Measurements from ENCODE around the gene NSFL1C.

NSFL1C gene

DNA sequence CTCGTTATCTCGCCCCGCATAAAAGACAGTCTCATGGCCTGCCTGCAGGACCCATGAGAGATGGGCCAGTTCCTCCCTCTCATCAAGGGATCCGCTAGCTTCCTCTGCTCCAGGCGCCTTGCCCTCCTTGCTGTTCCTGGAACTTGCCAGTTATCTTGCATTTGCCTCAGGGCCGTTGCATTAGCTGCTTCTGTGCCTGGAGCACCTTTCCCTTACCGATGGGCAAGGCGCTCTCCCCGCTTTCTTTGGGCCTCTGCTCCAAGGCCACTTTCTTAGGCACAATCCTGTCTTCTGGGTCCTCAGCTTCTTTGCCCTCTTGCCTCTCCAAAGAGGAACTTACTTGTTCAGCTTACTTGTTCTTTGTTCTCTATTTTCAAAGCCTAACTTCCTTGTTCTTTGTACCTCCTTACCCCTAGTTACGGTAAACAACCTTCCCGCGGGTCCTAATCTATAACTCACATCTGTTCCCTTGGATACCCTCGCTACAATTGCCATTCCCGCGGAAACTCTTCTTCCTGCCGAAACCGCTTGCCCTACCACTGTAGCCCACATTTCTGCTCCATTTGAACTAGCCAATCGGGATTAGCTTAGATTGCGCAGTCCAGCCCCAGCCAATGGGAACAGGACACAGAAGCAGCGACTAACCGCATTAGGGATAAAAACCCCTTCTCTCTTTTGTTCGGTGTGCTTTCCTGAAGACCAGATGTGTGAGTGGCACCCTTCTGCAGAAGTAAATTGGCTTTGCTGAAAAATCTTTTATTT is 887 bp upstream of the NSFL1C start:
- no peak overlapping the region for H3K4me3 ChIP-seq (ENCODE audit: low read depth, low read length)
- no peak for TF ChIP-seq CTCF (IDR thresholded peaks at IDR 0.05; ENCODE audit: borderline replicate concordance, insufficient read depth, low read depth, low read length)

DNA sequence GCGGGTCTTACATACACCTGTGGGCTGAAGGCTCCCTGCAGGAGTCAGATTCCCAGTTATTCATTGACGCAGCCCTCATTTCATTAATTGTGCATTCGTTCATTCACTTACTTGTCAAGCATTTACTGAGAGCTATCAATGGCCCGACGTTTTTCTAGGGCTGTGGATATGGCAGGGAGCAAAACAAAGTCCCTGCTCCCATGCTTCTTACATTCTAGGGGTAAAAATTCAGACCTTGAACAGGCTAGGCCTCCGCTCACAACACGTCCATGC is 369 bp upstream of the NSFL1C start:
- H3K4me3 ChIP-seq (ENCODE audit: low read depth, low read length), result no peak overlapping the region
- no peak for TF ChIP-seq CTCF (IDR thresholded peaks at IDR 0.05; ENCODE audit: borderline replicate concordance, insufficient read depth, low read depth, low read length)

DNA sequence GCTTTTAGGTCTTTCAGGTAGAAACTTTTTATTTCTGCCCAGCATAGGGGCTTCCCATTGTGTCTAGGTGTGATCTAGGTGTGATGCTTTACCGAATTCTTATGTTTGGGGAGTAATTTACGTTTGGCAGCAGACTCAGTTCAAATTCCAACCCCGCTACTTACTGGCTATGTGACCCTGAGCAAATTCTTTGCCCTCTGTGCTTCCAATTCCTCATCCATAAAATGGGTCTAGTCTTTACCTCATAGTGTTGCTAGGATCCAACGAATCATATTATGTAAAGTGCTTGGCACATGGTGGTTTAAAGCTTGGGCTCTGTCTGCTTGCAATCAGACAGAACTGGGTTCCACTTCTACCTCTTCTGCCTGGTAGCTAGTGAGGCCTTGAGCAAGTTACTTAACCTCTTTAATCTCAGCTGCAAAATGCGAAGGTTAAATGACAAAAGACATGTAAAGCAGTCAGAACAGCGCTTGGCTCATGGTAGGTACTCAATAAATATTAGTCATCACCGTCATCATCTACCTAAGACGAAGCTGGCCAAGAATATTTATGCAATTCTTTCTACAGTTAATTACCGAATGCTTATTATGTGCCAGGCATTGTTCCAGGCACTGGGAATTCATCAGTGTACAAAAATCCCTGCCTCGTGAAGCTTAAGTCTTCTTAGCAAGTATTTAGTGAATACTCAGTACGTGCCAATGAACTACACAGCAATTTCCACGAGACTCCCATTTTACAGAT is 1.0 kb downstream of the NSFL1C start:
- TF ChIP-seq CTCF (IDR thresholded peaks at IDR 0.05; ENCODE audit: borderline replicate concordance, insufficient read depth, low read depth, low read length), result no peak
- H3K4me3 ChIP-seq (ENCODE audit: low read depth, low read length), result peak overlapping the region; percentile 79

DNA sequence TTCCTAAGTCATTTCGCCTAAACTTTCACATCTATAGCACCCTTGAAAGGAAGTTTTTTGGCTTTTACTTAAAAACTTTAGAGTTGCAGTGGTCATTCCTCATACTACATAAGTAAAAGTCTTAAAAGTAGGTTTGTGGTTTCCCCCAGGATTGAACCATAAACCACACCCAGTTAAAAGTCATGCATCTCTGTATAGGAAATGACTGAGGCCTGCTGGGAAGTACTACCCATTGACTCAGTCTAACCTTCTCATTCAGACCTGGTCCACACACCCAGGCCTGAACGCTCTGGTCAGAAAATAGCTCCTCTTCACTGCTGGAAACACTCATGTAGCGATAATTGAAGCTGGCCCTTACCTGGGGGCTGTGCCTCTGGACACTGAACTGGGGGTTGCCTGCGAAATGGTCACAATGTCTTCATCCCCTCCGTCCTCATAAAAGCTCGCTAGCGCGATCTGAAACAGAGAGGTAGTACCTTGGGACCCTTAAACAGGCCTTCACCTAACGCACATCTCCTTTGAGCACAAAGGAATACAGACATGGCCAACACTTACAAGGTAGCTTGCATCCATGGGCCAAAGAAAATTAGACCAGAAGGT is 2.6 kb downstream of the NSFL1C start:
- no peak for TF ChIP-seq CTCF (IDR thresholded peaks at IDR 0.05; ENCODE audit: borderline replicate concordance, insufficient read depth, low read depth, low read length)
- no peak overlapping the region for H3K4me3 ChIP-seq (ENCODE audit: low read depth, low read length)

DNA sequence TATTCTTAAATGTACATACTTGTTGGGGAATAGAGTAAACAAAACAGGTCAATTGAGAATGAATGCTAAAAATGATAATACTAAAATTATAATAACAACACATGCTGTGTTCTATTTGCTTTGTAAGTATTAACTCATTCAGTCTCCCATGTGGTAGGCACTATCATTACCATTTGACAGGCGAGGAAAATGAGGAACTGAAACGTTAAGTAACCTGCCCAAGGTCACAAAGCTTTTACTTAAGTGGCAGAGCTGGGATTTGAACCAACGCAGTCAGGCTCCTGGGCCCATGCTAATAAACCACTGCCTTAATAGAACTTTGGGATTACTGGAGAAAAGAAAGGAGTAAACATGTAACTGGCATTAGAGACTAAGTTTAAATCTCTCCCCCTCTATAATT is 3.8 kb downstream of the NSFL1C start:
- no peak overlapping the region for H3K4me3 ChIP-seq (ENCODE audit: low read depth, low read length)
- no peak for TF ChIP-seq CTCF (IDR thresholded peaks at IDR 0.05; ENCODE audit: borderline replicate concordance, insufficient read depth, low read depth, low read length)

- no peak overlapping the region for H3K4me3 ChIP-seq (ENCODE audit: low read depth, low read length)
- TF ChIP-seq CTCF (IDR thresholded peaks at IDR 0.05; ENCODE audit: borderline replicate concordance, insufficient read depth, low read depth, low read length), result no peak
Observed at GRCh38 chr20:1462001-1462400, 4.6 kb downstream of the NSFL1C start.

DNA sequence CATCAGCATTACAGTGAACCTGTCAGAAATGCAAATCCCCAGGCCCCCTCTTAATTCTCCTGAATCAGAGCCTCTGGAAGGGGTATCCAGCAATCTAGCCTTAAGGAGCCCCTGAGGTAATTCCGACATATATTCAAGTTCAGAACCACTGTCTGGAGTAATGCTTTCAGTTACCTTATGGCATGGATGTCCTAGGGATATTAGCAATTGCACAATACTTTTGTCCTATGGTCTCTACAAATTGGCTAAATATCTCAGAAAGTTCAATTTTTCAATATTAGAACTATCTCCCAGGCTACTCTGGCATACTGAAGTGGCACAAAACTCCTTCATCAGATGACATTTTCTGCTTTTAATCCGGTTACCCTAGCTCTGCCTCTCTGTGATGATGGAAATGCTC is 6.4 kb downstream of the NSFL1C start:
- no peak for TF ChIP-seq CTCF (IDR thresholded peaks at IDR 0.05; ENCODE audit: borderline replicate concordance, insufficient read depth, low read depth, low read length)
- H3K4me3 ChIP-seq (ENCODE audit: low read depth, low read length), result no peak overlapping the region
